ENCODE measurements around the gene CALN1.

The CALN1 gene

DNA sequence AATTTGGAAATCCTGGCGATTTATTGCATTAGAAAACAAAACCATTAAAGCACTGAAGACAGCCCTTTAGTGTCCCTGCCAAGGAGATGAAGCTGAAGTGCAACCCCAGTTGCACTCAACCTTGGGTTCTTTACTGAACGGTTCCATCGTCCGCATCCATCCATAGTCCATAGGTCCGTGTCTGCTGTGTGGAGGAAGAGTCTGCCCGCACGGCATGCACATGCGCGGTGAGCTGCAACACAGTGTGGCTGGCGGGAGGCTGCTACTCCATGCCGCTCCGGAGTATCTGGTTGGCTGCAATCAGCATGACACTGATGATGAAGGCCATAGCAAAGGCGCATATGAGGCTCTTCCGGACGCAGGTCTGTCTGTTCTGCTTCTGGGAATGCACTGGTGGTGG is 624.6 kb downstream of the CALN1 start:
- no peak for DNase-seq (ENCODE audit: low spot score)

DNA sequence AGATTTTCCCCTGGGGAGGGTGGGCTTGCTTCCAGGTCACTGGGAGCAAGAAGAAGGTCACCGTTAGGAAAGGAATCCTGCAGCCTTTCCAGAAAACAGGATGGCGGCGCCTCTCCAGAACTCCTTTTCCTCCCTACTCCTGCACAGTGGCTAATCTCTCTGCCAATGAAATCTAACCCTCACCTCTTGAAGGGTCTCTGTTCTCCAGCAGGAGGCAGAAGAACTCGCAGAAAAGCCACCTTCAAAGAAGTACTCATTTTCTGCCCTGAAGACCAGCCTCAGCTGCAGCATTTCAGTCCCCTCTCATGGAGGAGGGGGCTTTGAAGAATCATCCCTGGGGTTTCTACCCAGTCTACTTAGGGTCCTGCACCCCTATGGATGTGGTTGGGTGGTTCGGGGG is 626.9 kb downstream of the CALN1 start:
- no peak for DNase-seq (ENCODE audit: low spot score)

DNA sequence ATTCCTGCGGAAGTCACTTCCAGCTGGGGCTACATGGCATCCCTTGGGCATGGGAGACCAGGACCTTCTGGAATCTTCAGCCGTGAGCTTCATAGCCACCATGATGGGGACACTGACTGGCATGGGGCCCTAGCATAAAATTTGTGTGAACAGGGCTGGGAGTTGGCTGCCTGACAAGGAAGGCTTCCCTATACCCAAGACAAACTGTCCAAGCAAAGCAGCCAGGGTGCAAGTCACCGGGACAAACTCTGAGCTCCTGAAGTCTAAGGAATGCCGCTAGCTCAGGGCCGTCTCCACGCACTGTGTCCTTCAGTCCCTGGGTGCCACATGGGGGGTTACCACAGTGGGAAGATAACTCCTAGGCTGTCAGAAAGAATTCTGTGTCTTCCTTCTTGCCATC is 627.4 kb downstream of the CALN1 start:
- no peak for DNase-seq (ENCODE audit: low spot score)

DNA sequence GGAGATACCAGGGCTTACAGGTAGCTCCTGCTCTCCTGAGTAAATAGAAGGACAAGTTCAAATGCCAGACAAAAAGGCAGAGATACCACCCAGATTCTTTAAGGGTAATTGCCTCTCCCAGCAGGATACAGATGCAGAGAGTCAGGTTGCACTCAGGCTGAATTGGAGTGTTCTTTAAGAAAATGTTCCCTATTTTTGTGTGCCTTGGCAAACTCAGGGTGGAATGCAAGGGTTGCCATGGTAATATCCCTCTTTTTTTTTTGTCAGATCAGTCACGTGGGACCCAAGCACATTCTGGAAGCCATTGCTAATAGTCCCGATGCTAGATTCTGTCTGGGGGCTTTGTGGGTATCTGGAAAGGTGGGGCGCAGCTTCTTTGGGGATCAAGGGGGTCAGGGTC is 628.0 kb downstream of the CALN1 start:
- DNase-seq (ENCODE audit: low spot score), result no peak

DNA sequence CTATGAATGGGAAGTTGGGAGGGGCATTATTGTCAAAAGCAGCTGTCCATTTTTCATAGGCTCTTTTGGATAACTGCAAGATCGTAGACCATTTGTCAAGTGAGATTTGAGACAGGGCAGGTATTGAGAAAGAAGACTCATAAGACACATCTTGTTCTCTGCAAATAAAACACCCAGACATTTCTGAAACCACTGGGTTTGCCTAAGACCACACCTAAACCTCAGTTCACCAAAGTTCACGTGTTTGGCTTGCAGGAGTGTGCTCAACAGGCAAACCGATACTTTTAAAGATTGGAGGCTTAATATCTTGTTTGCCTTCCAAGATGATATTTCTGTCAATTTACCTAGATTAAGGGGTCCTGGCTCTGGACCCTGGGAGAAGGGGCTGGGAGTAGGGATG is 628.4 kb downstream of the CALN1 start:
- no peak for DNase-seq (ENCODE audit: low spot score)

DNA sequence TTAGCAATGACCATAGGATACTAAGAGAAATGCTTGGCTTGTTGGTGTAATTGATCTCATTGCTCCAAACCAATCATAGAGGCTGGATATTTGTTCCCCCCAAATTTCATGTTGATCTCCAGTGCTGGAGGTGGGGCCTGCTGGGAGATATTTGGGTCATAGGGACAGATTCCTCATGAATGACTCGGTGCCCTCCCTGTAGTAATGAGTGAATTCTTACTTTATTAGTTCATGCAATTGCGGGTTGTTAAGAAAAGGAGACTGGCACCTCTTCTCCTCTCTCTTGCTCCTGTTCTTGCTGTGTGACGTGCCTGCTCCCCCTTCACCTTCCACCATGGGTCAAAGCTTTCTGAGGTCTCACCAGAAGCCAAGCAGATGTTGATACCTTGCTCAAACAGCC is 630.1 kb downstream of the CALN1 start:
- DNase-seq (ENCODE audit: low spot score), result no peak

DNA sequence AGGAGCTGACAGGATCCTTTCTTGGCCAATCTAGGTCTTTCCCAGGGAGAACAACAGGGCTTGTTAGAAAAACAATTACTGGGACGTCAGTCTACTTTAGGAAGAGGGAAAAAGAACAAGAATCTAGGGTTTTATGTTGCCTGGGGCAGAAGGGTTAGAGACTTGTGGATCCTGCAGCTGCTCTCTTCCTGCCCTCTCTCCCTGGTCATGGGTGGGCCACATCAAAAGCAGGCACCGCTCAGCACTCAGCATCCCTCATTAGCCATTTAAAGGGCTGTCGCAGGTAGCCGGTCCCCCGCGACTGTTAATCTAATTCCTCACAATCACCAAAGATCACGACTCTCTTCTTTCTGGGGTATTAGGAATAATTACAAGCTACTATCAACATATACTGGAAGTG is 631.9 kb downstream of the CALN1 start:
- no peak for DNase-seq (ENCODE audit: low spot score)

DNA sequence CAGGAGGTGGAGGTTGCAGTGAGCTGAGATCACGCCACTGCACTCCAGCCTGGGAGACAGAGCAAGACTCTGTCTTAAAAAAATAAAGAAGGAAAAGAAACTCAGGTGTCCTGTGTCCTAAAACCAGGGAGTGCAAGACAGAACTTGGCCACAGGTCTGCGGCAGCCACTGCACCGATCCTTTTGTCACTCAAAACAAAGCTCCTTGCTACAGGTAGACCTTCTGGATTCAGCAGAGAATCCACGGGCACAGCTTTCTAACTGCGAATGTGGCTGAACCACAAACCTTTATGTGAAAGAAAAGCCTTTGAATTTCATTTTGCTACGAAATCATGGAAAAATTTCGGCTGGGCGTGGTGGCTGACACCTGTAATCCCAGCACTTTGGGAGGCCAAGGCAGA is 634.9 kb downstream of the CALN1 start:
- DNase-seq (ENCODE audit: low spot score), result no peak

DNA sequence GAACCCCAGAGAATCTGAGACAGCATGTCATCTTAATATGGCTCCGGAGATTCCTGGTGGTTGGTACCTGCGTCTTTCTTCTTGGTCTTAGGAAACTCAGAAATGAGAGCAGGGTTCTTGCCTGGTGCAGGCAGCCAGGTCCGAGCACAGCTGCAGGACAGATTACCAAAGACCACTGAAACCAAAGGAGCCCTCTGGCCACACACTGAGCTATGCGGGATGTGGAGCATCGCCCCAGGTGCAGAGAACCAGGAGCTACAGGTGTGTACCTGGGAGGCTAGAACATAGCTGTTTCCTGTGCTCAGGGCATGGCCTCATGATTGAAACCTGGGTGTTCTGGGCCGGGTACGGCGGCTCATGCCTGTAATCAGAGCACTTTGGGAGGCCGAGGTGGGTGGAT is 635.4 kb downstream of the CALN1 start:
- no peak for DNase-seq (ENCODE audit: low spot score)

DNA sequence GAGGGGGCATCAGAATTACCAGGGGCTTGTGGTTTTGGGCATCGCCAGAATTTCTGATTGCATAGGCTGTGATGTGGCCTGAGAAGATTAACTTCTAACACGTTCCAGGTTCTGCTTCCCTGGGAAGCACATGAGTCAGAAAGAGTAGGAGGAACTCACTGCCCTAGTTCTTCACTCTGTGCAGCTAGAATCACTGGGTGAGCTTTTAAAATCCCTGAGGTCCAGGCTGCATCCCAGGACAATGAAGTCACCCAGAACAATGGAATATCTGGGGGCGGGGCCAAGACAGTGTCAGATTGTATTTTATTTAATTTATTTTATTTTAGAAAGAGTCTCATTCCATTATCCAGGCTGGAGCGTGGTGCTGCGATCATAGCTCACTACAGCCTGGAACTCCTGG is 636.5 kb downstream of the CALN1 start:
- no peak for DNase-seq (ENCODE audit: low spot score)

DNA sequence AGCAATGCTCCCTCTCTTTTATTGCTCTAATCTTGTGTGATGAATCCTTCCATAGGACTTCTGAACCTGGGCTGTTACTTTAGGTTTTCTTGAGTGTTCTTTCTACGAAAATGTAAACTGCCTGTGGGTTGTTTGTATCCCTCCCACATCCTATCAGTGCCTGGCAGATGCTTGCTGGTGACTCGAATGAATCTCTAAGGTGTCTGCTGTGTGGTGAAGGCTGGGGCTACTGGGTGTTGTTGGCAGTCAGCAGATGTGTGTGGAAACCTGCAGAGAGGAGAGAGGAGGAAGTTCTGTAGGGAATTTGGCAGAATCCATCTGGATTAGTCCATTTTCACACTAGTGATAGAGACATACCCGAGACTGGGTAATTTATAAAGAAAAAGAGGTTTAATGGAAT is 639.4 kb downstream of the CALN1 start:
- no peak for DNase-seq (ENCODE audit: low spot score)

DNA sequence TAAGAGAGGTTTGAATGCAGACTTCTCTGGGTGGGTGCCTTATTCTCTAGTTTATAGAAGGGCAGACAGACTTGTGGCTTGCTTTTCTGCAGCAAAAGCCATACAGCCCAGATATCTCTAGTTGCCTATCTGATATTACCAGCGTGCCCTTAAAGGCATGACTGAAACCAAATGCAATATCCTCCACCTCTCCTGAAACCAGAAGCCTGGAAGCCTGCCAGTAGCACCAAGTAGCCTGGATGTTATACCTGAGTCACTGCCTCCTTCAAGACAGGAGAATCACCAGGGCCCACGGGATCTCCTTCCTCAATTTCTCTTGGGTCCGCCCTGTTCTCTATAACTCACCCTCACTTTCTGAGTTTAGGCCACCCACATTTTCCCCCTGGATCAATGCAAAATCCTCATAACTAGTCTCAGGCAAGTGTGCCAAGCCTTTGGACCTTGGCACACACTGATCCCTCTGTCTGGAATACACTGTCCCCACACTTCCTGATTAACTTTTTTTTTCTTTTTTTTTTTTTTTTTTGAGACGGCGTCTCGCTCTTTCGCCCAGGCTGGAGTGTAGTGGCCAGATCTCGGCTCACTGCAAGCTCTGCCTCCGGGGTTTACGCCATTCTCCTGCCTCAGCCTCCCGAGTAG is 641.8 kb downstream of the CALN1 start:
- no peak for DNase-seq (ENCODE audit: low spot score)

DNA sequence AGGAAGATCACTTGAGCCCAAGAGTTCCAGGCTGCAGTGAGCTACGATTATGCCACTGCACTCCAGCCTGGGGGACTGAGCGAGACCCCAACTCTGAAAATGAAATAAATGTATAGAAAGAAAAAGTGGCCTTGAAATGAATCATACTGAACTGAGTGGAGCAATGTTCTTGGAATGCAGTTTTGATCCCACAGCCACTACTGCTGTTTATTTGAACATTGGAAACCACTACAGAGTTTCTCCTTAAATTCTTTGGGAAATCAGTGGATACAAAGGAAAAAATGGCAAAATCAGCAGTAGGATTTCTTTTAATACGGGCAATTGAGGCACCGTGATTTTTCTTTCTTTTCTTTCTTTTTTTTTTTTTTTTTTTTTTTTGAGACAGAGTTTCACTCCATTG is 642.8 kb downstream of the CALN1 start:
- no peak for DNase-seq (ENCODE audit: low spot score)

DNA sequence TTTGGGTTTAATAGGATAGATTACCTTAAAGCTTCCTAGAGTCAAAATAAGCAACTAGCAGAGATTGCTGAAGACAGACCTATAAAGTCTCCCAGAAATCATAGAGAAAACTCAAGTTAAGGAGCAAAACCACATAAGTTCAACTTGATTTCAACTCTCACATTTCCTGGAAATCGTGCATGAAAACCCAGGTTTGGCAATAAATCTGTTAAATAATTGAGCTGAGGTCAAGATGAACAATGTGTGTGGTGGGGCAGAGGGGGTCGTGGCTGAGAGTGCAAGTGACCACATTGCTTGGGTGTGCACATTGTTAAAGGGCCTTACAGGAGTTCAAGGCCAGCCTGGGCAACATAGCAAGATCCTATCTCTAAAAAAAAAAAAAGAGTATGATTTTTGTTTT is 643.7 kb downstream of the CALN1 start:
- DNase-seq (ENCODE audit: low spot score), result no peak

DNA sequence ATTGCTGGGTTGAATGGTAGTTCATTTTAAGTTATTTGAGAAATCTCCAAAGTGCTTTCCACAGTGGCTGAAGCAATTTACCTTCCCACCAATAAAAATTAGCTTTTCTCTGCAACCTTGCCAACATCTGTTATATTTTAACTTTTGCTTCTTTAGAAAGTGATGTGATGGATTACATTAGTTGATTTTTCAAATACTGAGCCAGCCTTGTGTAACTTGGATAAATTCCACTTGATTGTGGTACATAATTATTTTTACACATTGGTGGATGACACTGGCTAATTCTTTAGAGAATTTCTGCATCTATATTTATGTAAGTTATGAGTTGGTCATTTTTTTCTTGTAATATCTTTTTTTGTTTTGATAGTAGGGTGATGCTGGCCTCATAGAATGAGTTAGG is 646.1 kb downstream of the CALN1 start:
- no peak for DNase-seq (ENCODE audit: low spot score)

DNA sequence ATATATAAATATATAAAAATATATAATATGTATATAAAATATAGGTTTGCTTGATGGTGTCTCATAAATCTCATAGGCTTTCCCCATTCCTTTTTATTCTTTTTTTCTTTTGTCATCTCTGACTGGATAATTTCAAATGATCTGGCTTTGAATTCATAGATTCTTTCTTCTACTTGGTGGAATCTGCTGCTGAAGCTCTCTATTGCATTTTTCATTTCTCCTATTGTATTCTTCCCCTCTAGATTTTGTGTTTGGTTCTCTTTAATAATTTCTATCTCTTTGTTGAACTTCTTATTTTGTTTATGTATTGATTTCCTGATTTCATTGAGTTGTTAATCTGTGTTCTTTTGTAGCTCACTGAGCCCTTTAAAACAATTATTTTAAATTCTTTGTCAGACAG is 650.8 kb downstream of the CALN1 start:
- no peak for DNase-seq (ENCODE audit: low spot score)

DNA sequence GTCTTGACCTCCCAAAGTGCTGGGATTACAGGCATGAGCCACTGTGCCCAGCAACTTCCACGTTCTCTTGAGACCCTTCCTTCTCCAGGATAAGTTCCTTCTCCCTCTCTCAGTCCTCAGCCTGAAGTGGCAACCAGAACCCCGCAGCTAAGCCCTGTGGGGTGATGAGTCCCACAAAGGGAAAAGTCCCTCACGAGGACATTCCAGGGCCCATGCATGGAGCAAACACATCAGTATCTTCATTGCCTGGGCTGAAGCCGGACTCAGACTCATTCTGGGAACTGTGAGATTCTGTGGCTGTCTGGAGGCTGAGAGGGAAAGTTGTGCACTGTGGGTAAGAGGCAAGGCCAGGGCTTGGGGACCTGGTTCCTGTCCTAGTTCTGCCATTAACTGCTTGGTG is 657.3 kb downstream of the CALN1 start:
- DNase-seq (ENCODE audit: low spot score), result no peak

DNA sequence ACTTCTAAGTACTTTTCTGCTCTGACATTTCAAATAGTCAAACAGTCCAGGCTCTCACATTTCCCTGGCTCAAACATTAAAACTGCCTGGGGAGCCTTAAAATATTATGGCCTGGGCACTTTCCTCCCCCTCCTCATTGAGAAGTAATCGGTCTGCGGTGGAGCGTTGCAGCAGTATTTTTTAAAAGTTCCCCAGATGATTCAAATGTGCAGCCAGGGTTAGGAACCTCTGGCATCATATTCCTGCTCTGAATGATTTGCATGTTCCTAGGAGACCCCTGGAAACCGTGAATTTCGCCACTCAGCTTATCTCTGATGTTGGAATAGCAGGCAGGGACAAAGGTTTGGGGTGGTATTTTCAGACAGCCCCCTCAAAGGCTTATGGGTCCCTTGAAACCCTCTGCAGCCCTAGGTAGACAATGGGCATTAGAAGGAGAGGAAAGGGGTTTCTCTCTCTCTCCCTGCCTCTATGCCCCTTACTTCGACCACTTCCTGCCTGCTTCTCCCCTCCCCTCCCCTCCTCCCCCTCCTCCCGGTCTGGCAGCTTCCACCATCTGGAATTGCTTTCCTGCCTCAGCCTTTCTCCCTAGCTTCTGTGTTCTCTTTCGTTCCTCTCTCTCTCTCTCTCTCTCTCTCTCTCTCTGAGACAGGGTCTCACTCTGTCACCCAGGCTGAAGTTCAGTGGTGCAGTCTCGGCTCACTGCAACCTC is 658.0 kb downstream of the CALN1 start:
- DNase-seq (ENCODE audit: low spot score), result no peak

DNA sequence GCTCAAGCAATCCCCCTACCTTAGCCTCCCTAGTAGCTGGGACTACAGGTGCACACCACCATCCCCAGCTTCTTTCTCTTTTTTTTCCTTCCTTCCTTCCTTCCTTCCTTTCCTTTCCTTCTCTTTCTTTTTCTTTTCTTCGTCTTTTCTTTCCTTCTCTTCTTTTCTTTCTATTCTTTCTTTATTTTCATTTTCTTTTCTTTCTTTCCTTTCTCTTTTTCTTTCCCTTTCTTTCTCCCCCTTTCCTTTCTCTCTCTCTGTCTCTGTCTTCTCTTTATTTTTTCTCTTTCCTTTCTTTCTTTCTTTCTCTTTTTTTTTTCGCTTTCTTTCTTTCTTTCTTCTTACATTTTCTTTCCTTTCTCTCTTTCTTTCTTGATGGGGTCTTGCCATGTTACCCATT is 658.9 kb downstream of the CALN1 start:
- no peak for DNase-seq (ENCODE audit: low spot score)

DNA sequence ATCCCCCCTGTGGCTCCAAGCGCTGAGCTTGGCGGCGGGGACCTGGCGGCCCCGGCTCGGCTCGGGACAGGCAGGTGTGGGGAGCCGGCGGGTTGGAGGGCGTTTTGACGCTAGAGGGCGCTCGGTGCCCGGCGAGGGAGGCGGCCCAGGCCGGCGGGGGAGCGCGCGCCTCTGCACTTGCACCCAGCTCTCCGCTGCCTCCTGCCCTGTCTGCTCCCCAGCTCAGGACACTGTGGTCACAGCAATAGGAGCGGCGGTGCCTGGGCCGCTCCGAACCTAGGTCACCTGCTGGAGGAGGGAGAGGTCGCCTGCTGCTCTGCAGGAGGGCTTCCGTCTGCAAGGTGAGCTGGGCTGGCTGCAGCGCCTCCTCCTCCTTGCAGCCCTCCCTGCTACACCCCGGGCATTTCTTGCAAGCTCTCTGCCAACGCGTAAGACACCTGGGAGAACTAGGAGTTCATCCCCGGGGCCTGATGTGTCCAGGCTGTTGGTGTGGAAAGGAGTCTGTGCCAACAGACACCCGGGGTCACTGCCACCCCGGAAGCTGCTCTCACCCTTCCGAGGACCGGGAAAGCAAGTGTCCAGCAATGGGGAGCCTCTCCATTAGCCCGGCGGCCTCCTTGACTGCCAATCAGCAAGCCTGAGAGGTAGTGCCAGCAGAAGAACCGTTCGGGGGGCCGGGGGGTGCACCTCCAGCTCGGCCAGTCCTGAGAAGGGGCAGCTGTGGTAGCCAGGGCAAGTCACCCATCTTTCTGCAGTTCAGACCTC is 659.8 kb downstream of the CALN1 start:
- peak; percentile 71 for DNase-seq (ENCODE audit: low spot score)

DNA sequence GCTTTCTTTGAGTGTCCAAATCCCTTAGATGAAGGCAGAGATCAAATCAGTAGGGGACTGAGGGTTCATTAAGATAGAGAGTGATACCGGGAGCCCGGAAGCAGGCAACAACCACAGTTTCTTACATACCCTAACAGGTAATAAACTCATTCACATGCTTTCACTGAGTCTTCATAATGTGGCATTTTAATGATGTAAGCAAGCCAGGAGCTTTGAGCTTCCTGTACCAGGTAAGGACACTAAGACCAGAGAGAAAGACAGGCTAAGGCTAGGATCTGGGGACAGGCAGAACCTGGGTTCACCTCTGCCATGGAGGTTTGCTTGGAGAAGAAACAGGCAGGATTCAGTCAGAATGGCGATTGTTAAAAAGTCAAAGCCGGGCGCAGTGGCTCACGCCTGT is 661.8 kb downstream of the CALN1 start:
- no peak for DNase-seq (ENCODE audit: low spot score)

DNA sequence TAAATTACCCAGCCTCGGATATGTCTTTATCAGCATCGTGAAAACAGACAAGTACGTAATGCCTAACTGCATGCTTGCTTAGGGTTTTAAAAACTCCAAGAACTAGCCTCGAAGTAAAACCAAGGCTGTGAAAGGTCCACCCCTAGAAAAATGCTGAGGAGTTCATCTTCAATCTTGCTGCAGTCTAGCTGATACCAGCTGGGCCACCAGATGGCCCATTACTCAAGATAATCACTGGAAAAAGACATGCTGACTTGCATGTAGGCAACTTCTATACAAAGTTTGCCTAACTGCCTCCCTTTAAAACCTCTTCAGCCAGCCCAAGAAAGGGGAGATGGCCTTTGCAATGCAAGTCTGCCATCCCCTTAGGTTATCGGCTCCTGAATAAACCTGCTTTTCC is 666.1 kb downstream of the CALN1 start:
- DNase-seq (ENCODE audit: low spot score), result no peak

DNA sequence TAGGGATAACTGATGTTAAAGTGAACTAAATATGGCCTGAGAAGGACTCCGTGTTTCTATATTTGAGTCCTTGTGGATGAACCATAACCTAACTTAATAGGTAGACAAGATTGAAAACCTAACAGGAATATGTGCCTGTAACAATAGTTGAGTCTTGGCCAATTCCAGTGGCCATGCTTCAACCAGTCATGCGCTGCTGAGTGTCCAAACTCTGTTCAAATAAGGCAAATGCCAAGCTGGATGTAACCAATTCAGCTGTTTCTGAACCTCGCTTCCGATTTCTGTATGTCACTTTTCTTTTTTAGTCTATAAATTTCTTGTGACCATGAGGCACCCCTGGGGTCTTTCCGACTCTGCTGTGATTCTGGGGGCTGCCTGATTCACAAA is 672.0 kb downstream of the CALN1 start:
- DNase-seq (ENCODE audit: low spot score), result no peak

Data from AG08396 (cell line).